ENCODE data around the gene AP2M1. TPM values are rescaled to one million over a fixed set of nuclear protein-coding genes. Genes with fewer than 3 reads are reported as not detected.
A peak's percentile ranks its signal among the peaks of the same experiment; 100 is the strongest.

AP2M1 gene
- total and polyA plus RNA-seq, 5 donors from 2014 or later = 150 to 294 (median 245) TPM

- H3K27me3 Mint-ChIP-seq = peaks cover 10% of the 10 kb centered on the region
- H3K9me3 ChIP-seq (ENCODE audit: control insufficient read depth in 2 of 2, low read length in 2 of 2) = no peaks in the 10 kb centered on the region
- no peak overlapping the region for H3K27ac Mint-ChIP-seq
- H3K4me3 Mint-ChIP-seq = no peak overlapping the region
- DNase-seq = no peak
- ATAC-seq (ENCODE audit: low read depth in 2 of 2) = no peak
- no peaks in the 10 kb centered on the region for H3K9me3 Mint-ChIP-seq
- no peaks in the 10 kb centered on the region for H3K36me3 ChIP-seq (ENCODE audit: control insufficient read depth, insufficient read depth, low read length)
- H3K27ac ChIP-seq (ENCODE audit: insufficient read depth, low read length, poor library complexity, severe bottlenecking) = no peak overlapping the region
- H3K27me3 ChIP-seq (ENCODE audit: control insufficient read depth, insufficient read depth, low read length) = peaks cover 3% of the 10 kb centered on the region
- no peaks in the 10 kb centered on the region for H3K4me1 ChIP-seq (ENCODE audit: control insufficient read depth, insufficient read depth, low read length, poor library complexity, severe bottlenecking)
- no peak overlapping the region for H3K4me3 ChIP-seq (ENCODE audit: low read depth, low read length)
- H3K4me1 Mint-ChIP-seq = no peaks in the 10 kb centered on the region
- H3K36me3 Mint-ChIP-seq = no peaks in the 10 kb centered on the region
Measured at GRCh38 chr3:184218814-184219213, 44.2 kb downstream of the AP2M1 start.

GRCh38 chr3:184222521-184222920 lies 47.9 kb downstream of the AP2M1 start:
- no peak for ATAC-seq (ENCODE audit: low read depth in 2 of 2)
- Histone ChIP-seq H3K4me3 (ENCODE audit: low read depth, low read length) (no peak overlapping the region), H3K9me3 (ENCODE audit: control insufficient read depth in 2 of 2, low read length in 2 of 2) (no peaks in the 10 kb centered on the region), H3K36me3 (ENCODE audit: control insufficient read depth, insufficient read depth, low read length) (no peaks in the 10 kb centered on the region), H3K27ac (ENCODE audit: insufficient read depth, low read length, poor library complexity, severe bottlenecking) (no peak overlapping the region), H3K27me3 (ENCODE audit: control insufficient read depth, insufficient read depth, low read length) (no peaks in the 10 kb centered on the region), H3K4me1 (ENCODE audit: control insufficient read depth, insufficient read depth, low read length, poor library complexity, severe bottlenecking) (no peaks in the 10 kb centered on the region)
- no peak overlapping the region for H3K27ac Mint-ChIP-seq
- H3K4me1 Mint-ChIP-seq = peaks cover 0 to 3% (median under 1%) of the 10 kb centered on the region in 4 donors
- H3K36me3 Mint-ChIP-seq = no peaks in the 10 kb centered on the region
- no peak overlapping the region for H3K4me3 Mint-ChIP-seq
- H3K9me3 Mint-ChIP-seq = no peaks in the 10 kb centered on the region
- peaks cover 44% of the 10 kb centered on the region for H3K27me3 Mint-ChIP-seq
- no peak for DNase-seq

- H3K27me3 ChIP-seq (ENCODE audit: control insufficient read depth, insufficient read depth, low read length) = peaks cover 9% of the 10 kb centered on the region
- H3K4me1 ChIP-seq (ENCODE audit: control insufficient read depth, insufficient read depth, low read length, poor library complexity, severe bottlenecking) = peaks cover 3% of the 10 kb centered on the region
- Mint-ChIP-seq H3K4me1 (peaks cover 0 to 14% (median 3%) of the 10 kb centered on the region in 4 donors), H3K27me3 (peaks cover 58% of the 10 kb centered on the region), H3K36me3 (no peaks in the 10 kb centered on the region), H3K4me3 (no peak overlapping the region), H3K9me3 (no peaks in the 10 kb centered on the region), H3K27ac (no peak overlapping the region)
- DNase-seq = no peak
- no peaks in the 10 kb centered on the region for H3K36me3 ChIP-seq (ENCODE audit: control insufficient read depth, insufficient read depth, low read length)
- H3K4me3 ChIP-seq (ENCODE audit: low read depth, low read length) = no peak overlapping the region
- no peaks in the 10 kb centered on the region for H3K9me3 ChIP-seq (ENCODE audit: control insufficient read depth in 2 of 2, low read length in 2 of 2)
- no peak overlapping the region for H3K27ac ChIP-seq (ENCODE audit: insufficient read depth, low read length, poor library complexity, severe bottlenecking)
- ATAC-seq (ENCODE audit: low read depth in 2 of 2) = no peak
Measured at GRCh38 chr3:184223946-184224345, 49.3 kb downstream of the AP2M1 start.

- ATAC-seq (ENCODE audit: low read depth in 2 of 2) (peak in 1 of 2 donors; percentile 38), DNase-seq (peak; percentile 42 to 56 (median 54))
- no peaks in the 10 kb centered on the region for H3K36me3 Mint-ChIP-seq
- Histone ChIP-seq H3K36me3 (ENCODE audit: control insufficient read depth, insufficient read depth, low read length) (no peaks in the 10 kb centered on the region), H3K4me3 (ENCODE audit: low read depth, low read length) (no peak overlapping the region), H3K27ac (ENCODE audit: insufficient read depth, low read length, poor library complexity, severe bottlenecking) (no peak overlapping the region), H3K9me3 (ENCODE audit: control insufficient read depth in 2 of 2, low read length in 2 of 2) (no peaks in the 10 kb centered on the region), H3K4me1 (ENCODE audit: control insufficient read depth, insufficient read depth, low read length, poor library complexity, severe bottlenecking) (peaks cover 22% of the 10 kb centered on the region), H3K27me3 (ENCODE audit: control insufficient read depth, insufficient read depth, low read length) (peaks cover 18% of the 10 kb centered on the region)
- H3K27ac Mint-ChIP-seq = no peak overlapping the region
- H3K4me1 Mint-ChIP-seq = peaks cover 0 to 24% (median 10%) of the 10 kb centered on the region in 4 donors
- H3K27me3 Mint-ChIP-seq = peaks cover 72% of the 10 kb centered on the region
- no peaks in the 10 kb centered on the region for H3K9me3 Mint-ChIP-seq
- H3K4me3 Mint-ChIP-seq = no peak overlapping the region
Measured at GRCh38 chr3:184227481-184227935, 52.9 kb downstream of the AP2M1 start.

GRCh38 chr3:184228376-184229137 lies 53.9 kb downstream of the AP2M1 start:
- peaks cover 0 to 24% (median 10%) of the 10 kb centered on the region in 4 donors for H3K4me1 Mint-ChIP-seq
- no peak for ATAC-seq (ENCODE audit: low read depth in 2 of 2)
- Histone ChIP-seq H3K36me3 (ENCODE audit: control insufficient read depth, insufficient read depth, low read length) (no peaks in the 10 kb centered on the region), H3K9me3 (ENCODE audit: control insufficient read depth in 2 of 2, low read length in 2 of 2) (no peaks in the 10 kb centered on the region), H3K4me3 (ENCODE audit: low read depth, low read length) (no peak overlapping the region), H3K27me3 (ENCODE audit: control insufficient read depth, insufficient read depth, low read length) (peaks cover 22% of the 10 kb centered on the region), H3K4me1 (ENCODE audit: control insufficient read depth, insufficient read depth, low read length, poor library complexity, severe bottlenecking) (peaks cover 22% of the 10 kb centered on the region), H3K27ac (ENCODE audit: insufficient read depth, low read length, poor library complexity, severe bottlenecking) (no peak overlapping the region)
- no peak for DNase-seq
- H3K27me3 Mint-ChIP-seq = peaks cover 71% of the 10 kb centered on the region
- H3K27ac Mint-ChIP-seq = peak overlapping the region in 1 of 3 donors; percentile 20
- H3K9me3 Mint-ChIP-seq = no peaks in the 10 kb centered on the region
- H3K36me3 Mint-ChIP-seq = no peaks in the 10 kb centered on the region
- peak overlapping the region; percentile 20 to 85 (median 70) for H3K4me3 Mint-ChIP-seq

GRCh38 chr3:184229394-184230080 lies 54.9 kb downstream of the AP2M1 start, which contains the start of gene VWA5B2:
VWA5B2 (plus strand) TSS chr3:184229585; CDS start chr3:184230529, 944 bp downstream.
- DNase-seq (peak; percentile 64 to 68 (median 68)), ATAC-seq (ENCODE audit: low read depth in 2 of 2) (peak; percentile 86 to 92)
- Histone ChIP-seq H3K4me3 (ENCODE audit: low read depth, low read length) (no peak within 1 kb of the TSS), H3K36me3 (ENCODE audit: control insufficient read depth, insufficient read depth, low read length) (no peaks in the 10 kb centered on the region), H3K27ac (ENCODE audit: insufficient read depth, low read length, poor library complexity, severe bottlenecking) (no peak within 1 kb of the TSS), H3K27me3 (ENCODE audit: control insufficient read depth, insufficient read depth, low read length) (peaks cover 22% of the 10 kb centered on the region), H3K9me3 (ENCODE audit: control insufficient read depth in 2 of 2, low read length in 2 of 2) (no peaks in the 10 kb centered on the region), H3K4me1 (ENCODE audit: control insufficient read depth, insufficient read depth, low read length, poor library complexity, severe bottlenecking) (peaks cover 22% of the 10 kb centered on the region)
- Mint-ChIP-seq H3K36me3 (no peaks in the 10 kb centered on the region), H3K4me1 (peaks cover 0 to 24% (median 10%) of the 10 kb centered on the region in 4 donors), H3K9me3 (no peaks in the 10 kb centered on the region), H3K27ac (peak within 1 kb of the TSS in 1 of 3 donors; percentile 20), H3K4me3 (peak within 1 kb of the TSS; percentile 20 to 85 (median 70)), H3K27me3 (peaks cover 73% of the 10 kb centered on the region)

GRCh38 chr3:184230081-184230602 lies 55.5 kb downstream of the AP2M1 start:
- ATAC-seq (ENCODE audit: low read depth in 2 of 2) = no peak
- Histone ChIP-seq H3K9me3 (ENCODE audit: control insufficient read depth in 2 of 2, low read length in 2 of 2) (no peaks in the 10 kb centered on the region), H3K36me3 (ENCODE audit: control insufficient read depth, insufficient read depth, low read length) (no peaks in the 10 kb centered on the region), H3K4me3 (ENCODE audit: low read depth, low read length) (no peak overlapping the region), H3K27me3 (ENCODE audit: control insufficient read depth, insufficient read depth, low read length) (peaks cover 22% of the 10 kb centered on the region), H3K4me1 (ENCODE audit: control insufficient read depth, insufficient read depth, low read length, poor library complexity, severe bottlenecking) (peaks cover 22% of the 10 kb centered on the region), H3K27ac (ENCODE audit: insufficient read depth, low read length, poor library complexity, severe bottlenecking) (no peak overlapping the region)
- Mint-ChIP-seq H3K27me3 (peaks cover 71% of the 10 kb centered on the region), H3K4me3 (no peak overlapping the region), H3K9me3 (no peaks in the 10 kb centered on the region), H3K36me3 (no peaks in the 10 kb centered on the region), H3K27ac (no peak overlapping the region), H3K4me1 (peaks cover 0 to 24% (median 10%) of the 10 kb centered on the region in 4 donors)
- no peak for DNase-seq
